Fibroblast of lung (primary cell): ENCODE measurements around the gene EMC8. TPM values are rescaled to one million over a fixed set of nuclear protein-coding genes. Genes with fewer than 3 reads are reported as not detected.

ENCODE experiments used
- DNase-seq, 2 donors: peaks; one replicate each; pipeline versions ENCODE4 v3.0.0 to v3.0.0-alpha.2; 2010; ENCODE audit warnings: low read depth in 2 of 2
- H2AFZ ChIP-seq: 2 replicates; pipeline ENCODE4 v1.5.1; 2012; ENCODE audit warnings: low read length, control low read depth, inconsistent platforms
- H3K27ac ChIP-seq: 2 replicates; pipeline ENCODE4 v1.5.1; 2011; ENCODE audit warnings: low read length, control low read depth; ENCODE audit not compliant: insufficient read depth
- H3K27me3 ChIP-seq: 2 replicates; pipeline ENCODE4 v1.5.1; 2011; ENCODE audit warnings: mild to moderate bottlenecking, low read length; ENCODE audit not compliant: control insufficient read depth, insufficient read depth
- H3K36me3 ChIP-seq: 2 replicates; pipeline ENCODE4 v1.5.1; 2011; ENCODE audit warnings: low read length; ENCODE audit not compliant: control insufficient read depth, insufficient read depth
- H3K4me1 ChIP-seq: 2 replicates; pipeline ENCODE4 v1.5.1; 2011; ENCODE audit warnings: low read length; ENCODE audit not compliant: control insufficient read depth, insufficient read depth; ENCODE audit errors: extremely low read depth
- H3K4me2 ChIP-seq: 2 replicates; pipeline ENCODE4 v1.5.1; 2011; ENCODE audit warnings: low read length, control low read depth; ENCODE audit not compliant: insufficient read depth; ENCODE audit errors: extremely low read depth
- H3K4me3 ChIP-seq, 4 experiments: fragments of 200-600 bp in 1 of 4; sonication (generic) in 1 of 4; replicated peaks in 1 of 4; 2 replicates each; pipeline ENCODE4 v1.5.1; 2011 to 2016; ENCODE audit warnings: low read length in 4 of 4, low read depth in 3 of 4, mild to moderate bottlenecking in 3 of 4, control low read depth in 2 of 4, inconsistent platforms in 1 of 4, mixed read lengths in 1 of 4; ENCODE audit not compliant: insufficient read depth in 1 of 4; ENCODE audit errors: control extremely low read depth in 1 of 4
- H3K79me2 ChIP-seq: 2 replicates; pipeline ENCODE4 v1.5.1; 2012; ENCODE audit warnings: mild to moderate bottlenecking, low read length, inconsistent platforms; ENCODE audit not compliant: control insufficient read depth, insufficient read depth
- H3K9ac ChIP-seq: 2 replicates; pipeline ENCODE4 v1.5.1; 2011; ENCODE audit warnings: mild to moderate bottlenecking, low read length, control low read depth; ENCODE audit not compliant: insufficient read depth
- H3K9me3 ChIP-seq: 2 replicates; pipeline ENCODE4 v1.5.1; 2012; ENCODE audit warnings: low read depth, low read length; ENCODE audit not compliant: control insufficient read depth, insufficient read depth
- H4K20me1 ChIP-seq: 2 replicates; pipeline ENCODE4 v1.5.1; 2011; ENCODE audit warnings: low read length; ENCODE audit not compliant: control insufficient read depth, insufficient read depth; ENCODE audit errors: extremely low read depth
- CTCF ChIP-seq, 2 donors: IDR thresholded peaks in 1 of 2; conservative IDR thresholded peaks in 1 of 2; 1 replicate in 1 of 2; 2 replicates in 1 of 2; pipeline ENCODE4 v1.5.1; 2011 to 2012; ENCODE audit warnings: low read length in 2 of 2, control low read depth in 1 of 2, inconsistent platforms in 1 of 2, low read depth in 1 of 2, mild to moderate bottlenecking in 1 of 2
- EZH2 ChIP-seq: IDR thresholded peaks from 2 replicates; pipeline ENCODE4 v1.5.1; 2012; ENCODE audit warnings: low read length, control low read depth, mild to moderate bottlenecking; ENCODE audit errors: missing control alignments
- polyA plus RNA-seq, 2 donors: library from polyadenylated mRNA; depleted of rRNA in 1 of 2; stranded (reverse) in 1 of 2; unstranded in 1 of 2; fragments of >200 nt; gene quantifications; 2 replicates each; pipeline ENCODE4 v1.2.1, GENCODE V29; 2011 to 2012; ENCODE audit warnings: missing spikeins in 1 of 2
- total RNA-seq: library from RNA; depleted of rRNA; stranded (reverse); fragments of >200 nt; gene quantifications from 2 replicates; pipeline ENCODE4 v1.2.1, GENCODE V29; 2014

EMC8 gene
- total and polyA plus RNA-seq, 2 donors (not counting 1 experiment from before 2014, with no cell fraction given) = 25.1 to 25.9 TPM

GRCh38 chr16:85840395-85840794, 41.1 kb upstream of the EMC8 start:
- no peaks in the 10 kb centered on the region for H3K9me3 ChIP-seq
- no peak for DNase-seq
- H4K20me1 ChIP-seq = no peaks in the 10 kb centered on the region
- no peaks in the 10 kb centered on the region for H3K36me3 ChIP-seq
- peaks cover 13% of the 10 kb centered on the region for H3K27me3 ChIP-seq
- H3K79me2 ChIP-seq = no peaks in the 10 kb centered on the region
- TF ChIP-seq CTCF (conservative IDR thresholded peaks at IDR 0.05 in 1 of 2, IDR thresholded peaks at IDR 0.05 in 1 of 2; ENCODE audit: low read depth in 1 of 2, low read length in 2 of 2) = no peak
- no peak for TF ChIP-seq EZH2
- H3K4me1 ChIP-seq = no peaks in the 10 kb centered on the region
- H3K9ac ChIP-seq = no peak overlapping the region
- no peak overlapping the region for H3K4me2 ChIP-seq
- H2AFZ ChIP-seq = no peak overlapping the region
- no peak overlapping the region for H3K4me3 ChIP-seq
- no peak overlapping the region for H3K27ac ChIP-seq

- no peaks in the 10 kb centered on the region for H3K9me3 ChIP-seq
- H4K20me1 ChIP-seq = no peaks in the 10 kb centered on the region
- no peak overlapping the region for H3K27ac ChIP-seq
- no peak for DNase-seq
- H3K79me2 ChIP-seq = no peaks in the 10 kb centered on the region
- no peak for TF ChIP-seq CTCF (conservative IDR thresholded peaks at IDR 0.05 in 1 of 2, IDR thresholded peaks at IDR 0.05 in 1 of 2; ENCODE audit: low read depth in 1 of 2, low read length in 2 of 2)
- TF ChIP-seq EZH2 = no peak
- H2AFZ ChIP-seq = no peak overlapping the region
- H3K4me2 ChIP-seq = no peak overlapping the region
- no peak overlapping the region for H3K9ac ChIP-seq
- no peak overlapping the region for H3K4me3 ChIP-seq
- no peaks in the 10 kb centered on the region for H3K36me3 ChIP-seq
- peaks cover 7% of the 10 kb centered on the region for H3K27me3 ChIP-seq
- no peaks in the 10 kb centered on the region for H3K4me1 ChIP-seq
These were observed 40.4 kb upstream of the EMC8 start for GRCh38 chr16:85839681-85840240.

- Histone ChIP-seq H2AFZ (no peak overlapping the region), H3K9me3 (no peaks in the 10 kb centered on the region), H3K4me2 (no peak overlapping the region), H3K4me1 (no peaks in the 10 kb centered on the region), H3K9ac (no peak overlapping the region), H3K27ac (no peak overlapping the region), H3K79me2 (no peaks in the 10 kb centered on the region), H3K4me3 (no peak overlapping the region), H3K27me3 (peaks cover 7% of the 10 kb centered on the region), H3K36me3 (no peaks in the 10 kb centered on the region), H4K20me1 (no peaks in the 10 kb centered on the region)
- TF ChIP-seq EZH2 = no peak
- DNase-seq = no peak
These were observed 39.7 kb upstream of the EMC8 start for GRCh38 chr16:85838876-85839585.
